RKO (cell line): ENCODE measurements around the gene CDH19.

ENCODE experiments used
- DNase-seq: peaks from one replicate; pipeline ENCODE4 v3.0.0-alpha.2; 2016; ENCODE audit warnings: low spot score

Gene CDH19

DNA sequence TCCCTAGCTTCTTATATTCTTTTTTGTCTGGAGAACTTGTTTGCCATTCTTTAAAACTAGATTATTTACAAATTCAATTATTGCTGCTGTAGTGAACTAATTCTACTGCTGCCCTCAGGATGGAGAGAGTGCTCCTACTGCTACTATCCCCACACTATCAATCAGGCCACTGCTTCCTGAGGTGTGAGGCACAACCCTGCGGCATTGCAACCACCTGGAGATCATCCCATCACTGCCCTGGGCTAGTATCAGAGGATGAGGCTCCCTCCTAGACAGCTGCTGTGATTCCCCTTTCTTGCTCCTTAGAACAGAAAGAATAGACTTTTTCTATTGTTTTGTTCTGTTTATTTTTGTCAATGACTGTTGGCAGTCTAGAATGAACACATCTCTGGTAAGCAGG, 146.6 kb downstream of the CDH19 start:
- DNase-seq, result no peak
